Progenitor cell of endocrine pancreas (in vitro differentiated cells): ENCODE data around the gene SLC6A6. TPM values are rescaled to one million over a fixed set of nuclear protein-coding genes. Genes with fewer than 3 reads are reported as not detected.
A peak's percentile ranks its signal among the peaks of the same experiment; 100 is the strongest.

ENCODE experiments used
- DNase-seq: peaks from one replicate; pipeline ENCODE4 v3.0.0; 2021; ENCODE audit warnings: low spot score; ENCODE audit not compliant: unreplicated experiment
- H3K27ac Mint-ChIP-seq: 2 replicates; pipeline ENCODE4 v1.8.0; 2021; ENCODE audit warnings: mild to moderate bottlenecking, moderate library complexity, mixed read lengths
- H3K27me3 Mint-ChIP-seq: 2 replicates; pipeline ENCODE4 v1.8.0; 2021; ENCODE audit warnings: mixed read lengths
- H3K36me3 Mint-ChIP-seq: 2 replicates; pipeline ENCODE4 v1.8.0; 2022; ENCODE audit warnings: mixed read lengths; ENCODE audit not compliant: insufficient read depth
- H3K4me1 Mint-ChIP-seq: 2 replicates; pipeline ENCODE4 v1.8.0; 2021; ENCODE audit warnings: low read depth, mixed read lengths
- H3K4me3 Mint-ChIP-seq: 2 replicates; pipeline ENCODE4 v1.8.0; 2021; ENCODE audit warnings: low read depth, mild to moderate bottlenecking, moderate library complexity, mixed read lengths
- H3K9me3 Mint-ChIP-seq: 2 replicates; pipeline ENCODE4 v1.8.0; 2021; ENCODE audit warnings: low read depth, mixed read lengths
- CTCF ChIP-seq: fragments of 200-600 bp; sonication (generic); IDR thresholded peaks from one replicate; pipeline ENCODE4 v1.5.0; 2021; ENCODE audit warnings: antibody characterized with exemption, mild to moderate bottlenecking; ENCODE audit not compliant: unreplicated experiment
- total RNA-seq: library from RNA; stranded (reverse); gene quantifications from 2 replicates; pipeline ENCODE4 v1.2.1, GENCODE V29; 2021

The SLC6A6 gene
- total RNA-seq, 1 donor from 2014 or later, result 23.8 TPM

DNA sequence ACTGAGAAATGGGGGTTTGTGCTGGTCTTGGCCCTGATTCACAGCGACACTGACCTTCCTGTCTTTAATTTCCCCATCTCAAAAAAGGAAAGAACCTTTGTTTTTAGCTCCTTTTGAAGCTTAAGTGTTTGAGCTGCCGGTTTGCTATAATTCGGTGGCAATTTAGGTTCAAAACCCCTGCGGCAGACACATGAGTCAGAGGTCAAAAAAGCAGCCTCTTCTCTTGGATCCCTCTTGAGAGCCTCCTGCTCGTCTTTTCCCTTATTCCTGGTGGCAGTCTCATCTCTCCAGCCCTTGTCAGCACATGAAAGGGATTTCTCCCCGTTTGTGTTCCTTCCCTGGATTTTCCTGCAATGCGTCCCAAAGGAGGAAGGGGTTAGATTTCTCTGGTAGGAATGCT, 73.2 kb downstream of the SLC6A6 start:
- no peak for DNase-seq
- Mint-ChIP-seq H3K27me3 (no peaks in the 10 kb centered on the region), H3K4me1 (peaks cover 7% of the 10 kb centered on the region), H3K36me3 (peaks cover 38% of the 10 kb centered on the region), H3K27ac (peak overlapping the region; percentile 17), H3K4me3 (no peak overlapping the region), H3K9me3 (peaks cover 4% of the 10 kb centered on the region)
- no peak for TF ChIP-seq CTCF

DNA sequence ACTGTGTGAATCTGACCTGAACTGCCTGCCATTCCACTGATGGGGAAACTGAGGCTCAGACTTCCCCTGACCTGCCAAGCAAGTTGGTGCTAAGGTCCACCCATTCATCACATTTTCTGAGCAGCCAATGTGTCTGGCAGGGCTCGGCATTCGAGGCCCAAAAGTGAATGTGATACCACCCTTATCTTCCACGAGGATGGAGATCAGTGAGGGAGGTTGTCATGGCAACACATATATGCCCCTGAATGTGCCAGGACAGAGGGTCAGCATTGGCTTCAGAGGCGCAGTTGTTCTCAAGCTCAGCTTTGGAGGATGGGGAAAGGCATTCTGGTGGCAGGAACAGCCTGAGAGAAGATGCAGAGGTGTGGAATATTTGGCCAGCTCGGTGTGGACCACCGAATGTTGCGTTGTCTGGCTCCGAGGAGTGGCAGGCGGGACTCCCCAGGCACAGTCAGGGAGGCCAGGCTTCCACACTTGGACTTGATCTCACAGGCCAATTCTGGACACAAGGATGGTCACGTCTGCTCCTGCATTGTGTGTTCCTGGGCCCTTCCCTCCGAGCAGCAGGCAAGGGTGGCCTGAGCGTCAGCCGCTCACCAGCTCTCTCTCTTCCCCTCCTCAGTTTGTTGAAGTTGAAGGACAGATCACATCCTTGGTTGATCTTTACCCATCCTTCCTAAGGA, 74.3 kb downstream of the SLC6A6 start:
- no peak overlapping the region for H3K4me3 Mint-ChIP-seq
- H3K36me3 Mint-ChIP-seq, result peaks cover 43% of the 10 kb centered on the region
- no peak overlapping the region for H3K27ac Mint-ChIP-seq
- peaks cover 4% of the 10 kb centered on the region for H3K9me3 Mint-ChIP-seq
- H3K4me1 Mint-ChIP-seq, result peaks cover 7% of the 10 kb centered on the region
- DNase-seq, result no peak
- no peak for TF ChIP-seq CTCF
- H3K27me3 Mint-ChIP-seq, result no peaks in the 10 kb centered on the region

- no peak overlapping the region for H3K27ac Mint-ChIP-seq
- DNase-seq, result no peak
- no peaks in the 10 kb centered on the region for H3K27me3 Mint-ChIP-seq
- TF ChIP-seq CTCF, result no peak
- H3K4me3 Mint-ChIP-seq, result no peak overlapping the region
- H3K9me3 Mint-ChIP-seq, result peaks cover 4% of the 10 kb centered on the region
- peaks cover 41% of the 10 kb centered on the region for H3K36me3 Mint-ChIP-seq
- peaks cover 7% of the 10 kb centered on the region for H3K4me1 Mint-ChIP-seq
These were observed 75.0 kb downstream of the SLC6A6 start for GRCh38 chr3:14477311-14477935.

GRCh38 chr3:14478956-14479550, 76.6 kb downstream of the SLC6A6 start:
- no peak for DNase-seq
- no peaks in the 10 kb centered on the region for H3K9me3 Mint-ChIP-seq
- H3K4me3 Mint-ChIP-seq, result no peak overlapping the region
- H3K27me3 Mint-ChIP-seq, result no peaks in the 10 kb centered on the region
- no peak for TF ChIP-seq CTCF
- peak overlapping the region; percentile 37 for H3K27ac Mint-ChIP-seq
- peaks cover 28% of the 10 kb centered on the region for H3K36me3 Mint-ChIP-seq
- H3K4me1 Mint-ChIP-seq, result peaks cover 1% of the 10 kb centered on the region

DNA sequence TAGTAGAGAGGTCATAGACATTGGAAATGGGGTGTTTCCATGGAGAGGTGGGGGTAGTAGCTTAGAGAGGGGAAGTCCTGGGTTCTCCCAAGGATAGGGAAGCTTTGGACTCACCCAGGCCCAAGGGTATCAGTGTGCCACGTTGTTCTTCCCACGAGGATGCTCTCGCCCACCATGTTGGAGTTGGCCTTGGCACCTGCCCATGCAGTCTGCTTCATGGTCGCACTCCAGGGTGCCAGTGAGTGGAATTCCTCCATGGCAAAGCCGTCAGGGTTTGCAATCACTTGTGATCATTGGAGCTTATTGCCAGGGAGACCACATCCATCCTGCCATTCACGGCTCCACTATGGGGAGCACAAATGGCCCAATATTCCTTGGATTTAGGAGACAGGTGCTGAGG, 77.2 kb downstream of the SLC6A6 start:
- Mint-ChIP-seq H3K27ac (no peak overlapping the region), H3K4me1 (peaks cover 1% of the 10 kb centered on the region), H3K27me3 (no peaks in the 10 kb centered on the region), H3K36me3 (peaks cover 25% of the 10 kb centered on the region), H3K4me3 (no peak overlapping the region), H3K9me3 (no peaks in the 10 kb centered on the region)
- TF ChIP-seq CTCF, result no peak
- DNase-seq, result no peak
